Smooth muscle cell (in vitro differentiated cells): ENCODE data around the gene LRRN2. TPM values are rescaled to one million over a fixed set of nuclear protein-coding genes. Genes with fewer than 3 reads are reported as not detected.

Experiments used
- DNase-seq: peaks from one replicate; lab custom pipeline; 2025; ENCODE audit not compliant: unreplicated experiment; lab: John Stamatoyannopoulos, UW
- H2AFZ ChIP-seq: fragments of 200-600 bp; sonication (generic); 2 replicates; pipeline ENCODE4 v1.6.0; 2016; ENCODE audit warnings: antibody characterized with exemption, low read depth, mild to moderate bottlenecking
- H3F3A ChIP-seq: fragments of 200-600 bp; sonication (generic); 2 replicates; pipeline ENCODE4 v1.6.0; 2017; ENCODE audit warnings: antibody characterized with exemption, low read depth
- H3K27ac ChIP-seq: fragments of 200-600 bp; sonication (generic); 2 replicates; pipeline ENCODE4 v1.5.1; 2016; ENCODE audit warnings: low read depth, mild to moderate bottlenecking
- H3K27me3 ChIP-seq: fragments of 200-600 bp; sonication (generic); 2 replicates; pipeline ENCODE4 v1.6.1; 2016; ENCODE audit warnings: low read depth, mild to moderate bottlenecking
- H3K36me3 ChIP-seq: fragments of 200-600 bp; sonication (generic); 2 replicates; pipeline ENCODE4 v1.5.1; 2016; ENCODE audit warnings: low read depth
- H3K4me1 ChIP-seq: fragments of 200-600 bp; sonication (generic); 2 replicates; pipeline ENCODE4 v1.5.1; 2016; ENCODE audit warnings: low read depth
- H3K4me2 ChIP-seq: fragments of 200-600 bp; sonication (generic); 2 replicates; pipeline ENCODE4 v1.6.0; 2016; ENCODE audit warnings: mild to moderate bottlenecking
- H3K4me3 ChIP-seq: fragments of 200-600 bp; sonication (generic); 2 replicates; pipeline ENCODE4 v1.5.1; 2016; ENCODE audit warnings: mild to moderate bottlenecking
- H3K79me2 ChIP-seq: fragments of 200-600 bp; sonication (generic); 2 replicates; pipeline ENCODE4 v1.6.0; 2016; ENCODE audit warnings: low read depth, mild to moderate bottlenecking
- H3K9ac ChIP-seq: fragments of 200-600 bp; sonication (generic); 2 replicates; pipeline ENCODE4 v1.6.0; 2016; ENCODE audit warnings: low read depth
- H3K9me3 ChIP-seq: fragments of 200-600 bp; sonication (generic); replicated peaks from 2 replicates; pipeline ENCODE4 v1.5.1; 2016; ENCODE audit warnings: low read depth
- H4K20me1 ChIP-seq: fragments of 200-600 bp; sonication (generic); 2 replicates; pipeline ENCODE4 v1.6.0; 2016; ENCODE audit warnings: low read depth
- WGBS: methylation state at CpG from one replicate; pipeline ENCODE4 v1.1.7; 2016; ENCODE audit warnings: low lambda C conversion rate; 5-methylcytosine and 5-hydroxymethylcytosine counted together
- polyA plus RNA-seq: library from polyadenylated mRNA; unstranded; fragments of >200 nt; fragmentation: Nextera tagmentation; extraction: Ambion mirVana; gene quantifications from 2 replicates; pipeline ENCODE4 v1.2.1, GENCODE V29; 2016
- total RNA-seq: library from RNA; depleted of rRNA; stranded (reverse); fragments of >200 nt; gene quantifications from 2 replicates; pipeline ENCODE4 v1.2.3, GENCODE V29; 2014
- TF ChIP-seq, protein P1 (sequence below): fragments of 200-600 bp; sonication (generic); IDR thresholded peaks from 2 replicates; pipeline ENCODE4 v1.5.1; 2017; ENCODE audit warnings: borderline replicate concordance, mild to moderate bottlenecking, antibody characterized with exemption; ENCODE audit not compliant: insufficient read depth, poor library complexity, severe bottlenecking

The LRRN2 gene
- total and polyA plus RNA-seq, 2 experiments from 2014 or later = 1.3 to 2.4 TPM

- no peak overlapping the region for H2AFZ ChIP-seq
- no peak overlapping the region for H3K4me2 ChIP-seq
- H3K36me3 ChIP-seq = no peaks in the 10 kb centered on the region
- H3K27me3 ChIP-seq = no peaks in the 10 kb centered on the region
- H3K79me2 ChIP-seq = no peaks in the 10 kb centered on the region
- H3K9me3 ChIP-seq = no peaks in the 10 kb centered on the region
- H4K20me1 ChIP-seq = no peaks in the 10 kb centered on the region
- H3K27ac ChIP-seq = peak overlapping the region; percentile 44
- WGBS = 44% methylated on average over 3 of the region's 3 CpGs
- H3K4me1 ChIP-seq = no peaks in the 10 kb centered on the region
- TF ChIP-seq, protein P1, sequence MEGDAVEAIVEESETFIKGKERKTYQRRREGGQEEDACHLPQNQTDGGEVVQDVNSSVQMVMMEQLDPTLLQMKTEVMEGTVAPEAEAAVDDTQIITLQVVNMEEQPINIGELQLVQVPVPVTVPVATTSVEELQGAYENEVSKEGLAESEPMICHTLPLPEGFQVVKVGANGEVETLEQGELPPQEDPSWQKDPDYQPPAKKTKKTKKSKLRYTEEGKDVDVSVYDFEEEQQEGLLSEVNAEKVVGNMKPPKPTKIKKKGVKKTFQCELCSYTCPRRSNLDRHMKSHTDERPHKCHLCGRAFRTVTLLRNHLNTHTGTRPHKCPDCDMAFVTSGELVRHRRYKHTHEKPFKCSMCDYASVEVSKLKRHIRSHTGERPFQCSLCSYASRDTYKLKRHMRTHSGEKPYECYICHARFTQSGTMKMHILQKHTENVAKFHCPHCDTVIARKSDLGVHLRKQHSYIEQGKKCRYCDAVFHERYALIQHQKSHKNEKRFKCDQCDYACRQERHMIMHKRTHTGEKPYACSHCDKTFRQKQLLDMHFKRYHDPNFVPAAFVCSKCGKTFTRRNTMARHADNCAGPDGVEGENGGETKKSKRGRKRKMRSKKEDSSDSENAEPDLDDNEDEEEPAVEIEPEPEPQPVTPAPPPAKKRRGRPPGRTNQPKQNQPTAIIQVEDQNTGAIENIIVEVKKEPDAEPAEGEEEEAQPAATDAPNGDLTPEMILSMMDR = no peak
- no peak overlapping the region for H3K4me3 ChIP-seq
- H3F3A ChIP-seq = no peaks in the 10 kb centered on the region
- DNase-seq = no peak
- H3K9ac ChIP-seq = no peak overlapping the region
Observed at GRCh38 chr1:204660509-204660908, 25.0 kb downstream of the LRRN2 start.

DNA sequence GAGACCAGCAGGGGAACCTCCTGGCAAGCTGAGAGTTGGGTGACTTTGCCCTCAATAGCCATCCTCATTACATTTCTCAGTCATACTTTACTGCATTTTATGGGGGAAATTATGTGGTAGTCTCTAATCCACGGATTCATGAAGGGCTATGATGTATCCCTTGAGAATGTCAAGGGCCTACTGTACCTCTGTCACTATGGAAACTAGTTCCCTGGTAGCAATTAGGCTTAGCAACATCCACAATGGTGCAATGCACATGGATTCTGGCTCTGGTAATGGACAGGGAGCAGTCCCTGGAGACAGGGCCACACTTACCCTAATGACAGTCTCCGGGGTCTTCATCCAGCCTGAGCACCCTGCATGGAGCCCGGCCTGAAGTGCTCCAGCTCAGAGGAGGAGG is 26.5 kb downstream of the LRRN2 start:
- Histone ChIP-seq H3K79me2 (no peaks in the 10 kb centered on the region), H3K4me2 (peak overlapping the region; percentile 12), H3K36me3 (no peaks in the 10 kb centered on the region), H3K9me3 (no peaks in the 10 kb centered on the region), H3K27me3 (no peaks in the 10 kb centered on the region), H3K9ac (peak overlapping the region; percentile 60), H3K4me1 (no peaks in the 10 kb centered on the region), H4K20me1 (no peaks in the 10 kb centered on the region), H3K4me3 (no peak overlapping the region), H2AFZ (no peak overlapping the region), H3K27ac (peak overlapping the region; percentile 60), H3F3A (no peaks in the 10 kb centered on the region)
- no peak for DNase-seq
- 71% methylated on average over 3 of the region's 3 CpGs for WGBS
- TF ChIP-seq, protein P1 = no peak

GRCh38 chr1:204658295-204658694 is 27.2 kb downstream of the LRRN2 start:
- no peaks in the 10 kb centered on the region for H4K20me1 ChIP-seq
- H3K27ac ChIP-seq = peak overlapping the region; percentile 58
- H3F3A ChIP-seq = no peaks in the 10 kb centered on the region
- WGBS = 95% methylated on average over 1 of the region's 1 CpG
- no peaks in the 10 kb centered on the region for H3K9me3 ChIP-seq
- no peaks in the 10 kb centered on the region for H3K4me1 ChIP-seq
- TF ChIP-seq, protein P1 = no peak
- peaks cover 3% of the 10 kb centered on the region for H3K27me3 ChIP-seq
- no peak for DNase-seq
- H3K79me2 ChIP-seq = no peaks in the 10 kb centered on the region
- H3K4me2 ChIP-seq = peak overlapping the region; percentile 12
- H3K36me3 ChIP-seq = no peaks in the 10 kb centered on the region
- H2AFZ ChIP-seq = no peak overlapping the region
- H3K4me3 ChIP-seq = no peak overlapping the region
- no peak overlapping the region for H3K9ac ChIP-seq

DNA sequence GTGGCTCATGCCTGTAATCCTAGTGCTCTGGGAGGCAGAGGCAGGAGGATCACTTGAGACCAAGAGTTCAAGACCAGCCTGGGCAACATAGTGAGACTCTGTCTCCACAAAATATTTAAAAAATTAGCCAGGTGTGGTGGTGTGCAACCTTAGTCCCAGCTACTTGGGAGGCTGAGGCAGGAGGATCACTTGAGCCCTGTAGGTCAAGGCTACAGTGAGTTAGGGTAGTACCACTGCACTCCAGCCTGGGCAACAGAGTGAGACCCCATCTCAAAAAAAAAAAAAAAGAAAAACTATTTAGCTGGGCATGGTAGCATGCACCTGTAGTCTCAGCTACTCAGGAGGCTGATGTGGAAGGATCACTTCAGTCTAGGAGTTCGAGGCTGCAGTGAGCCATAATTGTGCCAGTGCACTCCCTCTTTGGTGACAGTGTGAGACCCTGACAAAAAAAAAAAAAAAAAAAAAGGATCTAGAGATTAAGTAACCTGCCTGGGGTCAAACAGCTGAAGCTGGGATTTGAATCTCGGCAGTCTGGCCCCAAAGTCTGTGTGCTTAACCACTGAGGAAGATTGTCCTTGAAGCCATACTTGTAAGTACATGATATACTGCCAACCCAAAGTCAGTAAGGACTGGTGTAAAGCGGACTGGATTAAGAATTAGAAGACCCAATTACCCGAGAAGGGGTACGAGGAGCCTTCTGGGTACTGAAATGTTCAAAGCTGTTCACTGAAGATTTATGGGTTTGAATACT is 31.8 kb downstream of the LRRN2 start:
- Histone ChIP-seq H3K4me1 (peaks cover 4% of the 10 kb centered on the region), H2AFZ (no peak overlapping the region), H3K4me3 (no peak overlapping the region), H3F3A (no peaks in the 10 kb centered on the region), H3K36me3 (no peaks in the 10 kb centered on the region), H4K20me1 (no peaks in the 10 kb centered on the region), H3K79me2 (no peaks in the 10 kb centered on the region), H3K9me3 (no peaks in the 10 kb centered on the region), H3K27ac (no peak overlapping the region), H3K27me3 (peaks cover 25% of the 10 kb centered on the region), H3K9ac (no peak overlapping the region), H3K4me2 (no peak overlapping the region)
- TF ChIP-seq, protein P1 = no peak
- WGBS = 84% methylated on average over 5 of the region's 5 CpGs
- no peak for DNase-seq
